GM18951 (cell line): ENCODE results near the gene PGGHG.
"Not testable (repeated sequence)": the region's sequence is repeated elsewhere in the genome, so short reads cannot be mapped to it uniquely, and the experiment has no call there.

Source experiments
- POLR2A ChIP-seq: IDR thresholded peaks from 4 replicates; pipeline ENCODE4 v1.6.1; 2011; ENCODE audit warnings: mild to moderate bottlenecking; ENCODE audit not compliant: insufficient read length, insufficient read depth; ENCODE audit errors: extremely low read depth
- in situ Hi-C: fragments of 300-500 bp; cut with MboI; formaldehyde crosslinking; loops from one replicate; pipeline ENCODE4 v1.12.0; 2022; ENCODE audit warnings: low sequenced_read_pairs, mixed read lengths, inconsistent platforms; ENCODE audit not compliant: unreplicated experiment

PGGHG gene

GRCh38 chr11:285021-285893 is 3.7 kb upstream of the PGGHG start:
- TF ChIP-seq POLR2A = no peak
- in situ Hi-C loops = no loop called here

- no peak for TF ChIP-seq POLR2A
Observed at GRCh38 chr11:285894-286220, 3.1 kb upstream of the PGGHG start.

GRCh38 chr11:286977-287820 is 1.7 kb upstream of the PGGHG start:
- in situ Hi-C loops = not testable (repeated sequence)

More at GRCh38 chr11:285894-286220, 3.1 kb upstream of the PGGHG start:
- in situ Hi-C loops = no loop called here

GRCh38 chr11:287821-288477 is 977 bp upstream of the PGGHG start:
- in situ Hi-C loops = no loop called here

GRCh38 chr11:289398-289711 is 429 bp downstream of the PGGHG start:
- TF ChIP-seq POLR2A = no peak
- in situ Hi-C loops = no loop called here

More at GRCh38 chr11:287821-288477, 977 bp upstream of the PGGHG start:
- TF ChIP-seq POLR2A = no peak

- no peak for TF ChIP-seq POLR2A
Observed at GRCh38 chr11:289712-290620, 1.0 kb downstream of the PGGHG start.

GRCh38 chr11:290621-291231 is 1.8 kb downstream of the PGGHG start:
- in situ Hi-C loops = no loop called here
- no peak for TF ChIP-seq POLR2A

More at GRCh38 chr11:289712-290620, 1.0 kb downstream of the PGGHG start:
- in situ Hi-C loops = no loop called here

- in situ Hi-C loops = no loop called here
Observed at GRCh38 chr11:291281-292210, 2.6 kb downstream of the PGGHG start.

GRCh38 chr11:292211-293121 is 3.5 kb downstream of the PGGHG start:
- in situ Hi-C loops = no loop called here
- TF ChIP-seq POLR2A = no peak

More at GRCh38 chr11:291281-292210, 2.6 kb downstream of the PGGHG start:
- no peak for TF ChIP-seq POLR2A

- no peak for TF ChIP-seq POLR2A
- in situ Hi-C loops = no loop called here
Observed at GRCh38 chr11:293271-293851, 4.4 kb downstream of the PGGHG start.
